ENCODE results near the gene GNAL. TPM values are rescaled to one million over a fixed set of nuclear protein-coding genes. Genes with fewer than 3 reads are reported as not detected.

The GNAL gene
- total RNA-seq, 2 donors from 2014 or later, result 0.55 to 1.6 TPM

DNA sequence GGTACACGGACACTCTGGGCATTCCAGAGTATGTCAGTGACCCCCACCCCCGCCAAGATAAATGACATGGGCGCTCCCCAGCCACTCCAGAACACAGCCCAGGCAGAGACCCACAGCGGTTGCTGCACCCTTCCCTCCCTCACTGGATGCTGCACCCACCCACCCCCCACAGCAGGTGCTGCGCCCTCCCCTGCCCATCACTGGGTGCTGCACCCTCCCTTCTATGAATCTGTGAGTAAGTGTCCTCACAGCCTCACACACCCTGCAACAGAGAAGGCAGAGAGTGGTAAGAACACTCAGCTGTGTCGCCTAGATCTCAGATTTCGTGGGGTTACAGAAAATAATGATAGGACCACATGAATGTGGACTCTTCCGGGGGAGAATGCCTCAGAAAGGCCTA is 185.6 kb downstream of the GNAL start:
- ATAC-seq (replicated peaks in 1 of 2), result no peak
- H3K4me1 Mint-ChIP-seq (ENCODE audit: low read depth), result no peaks in the 10 kb centered on the region
- no peak for DNase-seq
- H3K4me3 Mint-ChIP-seq, result no peak overlapping the region
- H3K27ac Mint-ChIP-seq, result no peak overlapping the region
- peaks cover 4% of the 10 kb centered on the region for H3K27me3 Mint-ChIP-seq (ENCODE audit: low read depth)
- peaks cover 0 to 4% of the 10 kb centered on the region in 2 donors for H3K36me3 Mint-ChIP-seq (ENCODE audit: insufficient read depth in 2 of 2)
- peaks cover 0 to 2% of the 10 kb centered on the region in 2 donors for H3K9me3 Mint-ChIP-seq

DNA sequence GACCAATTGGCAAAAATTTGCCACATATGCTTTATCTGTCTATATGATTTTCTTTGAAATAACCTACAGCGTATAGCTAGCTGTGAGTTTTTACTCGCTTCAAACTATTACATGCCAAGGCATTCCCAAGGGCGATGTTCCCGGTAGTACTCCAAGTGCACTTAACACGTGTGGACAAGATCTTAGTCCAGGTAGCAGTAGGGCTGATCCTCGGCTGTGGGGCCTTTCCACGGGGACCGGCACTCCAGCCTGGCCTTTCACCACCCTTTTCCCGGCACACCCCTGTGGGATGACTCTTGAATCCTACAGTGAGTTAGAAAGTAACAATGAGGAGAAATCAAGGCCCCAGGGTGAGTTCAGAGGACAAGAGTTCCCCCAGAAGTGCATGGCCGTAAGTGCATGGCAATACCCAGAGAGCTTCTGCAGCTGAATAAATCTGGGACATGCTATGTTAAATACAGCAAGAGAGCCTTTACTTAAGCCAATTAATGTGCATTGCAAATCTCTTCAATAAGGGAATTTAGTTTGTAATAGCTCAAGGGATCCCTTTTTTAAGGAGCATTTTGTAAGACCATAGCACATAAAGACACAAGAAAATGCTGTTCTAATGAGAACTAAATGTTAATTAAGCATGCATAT is 188.6 kb downstream of the GNAL start:
- no peak overlapping the region for H3K27ac Mint-ChIP-seq
- H3K27me3 Mint-ChIP-seq (ENCODE audit: low read depth), result no peaks in the 10 kb centered on the region
- no peak overlapping the region for H3K4me3 Mint-ChIP-seq
- DNase-seq (no peak), ATAC-seq (replicated peaks in 1 of 2) (no peak)
- peaks cover 0 to 4% of the 10 kb centered on the region in 2 donors for H3K36me3 Mint-ChIP-seq (ENCODE audit: insufficient read depth in 2 of 2)
- no peaks in the 10 kb centered on the region for H3K4me1 Mint-ChIP-seq (ENCODE audit: low read depth)
- H3K9me3 Mint-ChIP-seq, result peaks cover 0 to 2% of the 10 kb centered on the region in 2 donors

DNA sequence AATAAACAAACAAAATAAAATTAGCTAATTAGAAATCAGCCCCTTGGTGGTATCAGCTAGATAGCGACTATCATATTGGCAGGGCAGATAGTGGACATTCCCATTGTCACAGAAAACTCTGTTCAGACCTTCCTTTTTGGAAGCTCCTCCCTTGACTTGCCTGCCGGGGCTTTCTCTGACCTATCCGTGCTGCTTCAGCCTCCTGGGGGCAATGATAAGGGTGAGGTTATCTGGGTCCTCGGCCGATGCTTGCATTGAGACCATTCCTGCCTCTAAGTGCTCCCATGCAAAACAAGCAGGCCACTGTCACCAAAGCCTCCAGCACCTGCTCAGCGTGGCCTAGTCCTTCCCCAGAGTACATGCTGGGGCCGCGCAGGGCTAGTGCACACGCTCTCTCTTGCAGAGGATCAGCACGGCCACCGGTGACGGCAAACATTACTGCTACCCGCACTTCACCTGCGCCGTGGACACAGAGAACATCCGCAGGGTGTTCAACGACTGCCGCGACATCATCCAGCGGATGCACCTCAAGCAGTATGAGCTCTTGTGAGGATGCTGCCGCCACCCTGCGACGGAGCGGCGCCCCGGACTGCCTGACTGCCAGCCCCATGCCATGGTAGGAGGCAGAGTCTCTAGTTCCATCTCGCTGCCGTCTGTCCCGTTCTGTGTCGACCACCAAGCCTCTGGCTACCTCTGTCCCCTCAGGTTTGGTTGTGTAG is 191.7 kb downstream of the GNAL start:
- Mint-ChIP-seq H3K27ac (no peak overlapping the region), H3K27me3 (ENCODE audit: low read depth) (no peaks in the 10 kb centered on the region), H3K4me3 (no peak overlapping the region), H3K36me3 (ENCODE audit: insufficient read depth in 2 of 2) (peaks cover 2 to 10% of the 10 kb centered on the region in 2 donors), H3K9me3 (peaks cover 0 to 2% of the 10 kb centered on the region in 2 donors), H3K4me1 (ENCODE audit: low read depth) (no peaks in the 10 kb centered on the region)
- ATAC-seq (replicated peaks in 1 of 2) (no peak), DNase-seq (no peak)

DNA sequence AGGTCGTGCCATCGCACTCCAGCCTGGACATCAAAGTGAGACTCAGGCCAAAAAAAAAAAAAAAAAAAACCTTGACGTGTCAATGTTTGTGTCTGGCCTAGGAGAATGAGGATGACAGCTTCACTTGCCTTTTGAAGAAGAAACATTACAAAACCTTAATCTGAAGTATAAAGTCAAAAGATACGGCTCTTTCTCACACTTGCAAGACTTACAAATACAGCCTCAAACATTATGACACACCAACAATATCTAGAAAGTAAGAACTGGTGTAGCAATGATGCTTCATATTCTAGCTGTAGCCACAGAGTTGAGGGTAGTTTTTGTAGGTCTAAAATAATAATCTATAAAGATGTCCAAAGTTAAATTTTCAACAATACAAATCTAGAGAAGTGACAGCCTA is 193.6 kb downstream of the GNAL start:
- no peak for DNase-seq
- H3K27me3 Mint-ChIP-seq (ENCODE audit: low read depth), result no peaks in the 10 kb centered on the region
- H3K9me3 Mint-ChIP-seq, result no peaks in the 10 kb centered on the region
- no peak overlapping the region for H3K4me3 Mint-ChIP-seq
- no peak overlapping the region for H3K27ac Mint-ChIP-seq
- peaks cover 0 to 12% of the 10 kb centered on the region in 2 donors for H3K36me3 Mint-ChIP-seq (ENCODE audit: insufficient read depth in 2 of 2)
- H3K4me1 Mint-ChIP-seq (ENCODE audit: low read depth), result peaks cover 7% of the 10 kb centered on the region
- ATAC-seq (replicated peaks in 1 of 2), result no peak

DNA sequence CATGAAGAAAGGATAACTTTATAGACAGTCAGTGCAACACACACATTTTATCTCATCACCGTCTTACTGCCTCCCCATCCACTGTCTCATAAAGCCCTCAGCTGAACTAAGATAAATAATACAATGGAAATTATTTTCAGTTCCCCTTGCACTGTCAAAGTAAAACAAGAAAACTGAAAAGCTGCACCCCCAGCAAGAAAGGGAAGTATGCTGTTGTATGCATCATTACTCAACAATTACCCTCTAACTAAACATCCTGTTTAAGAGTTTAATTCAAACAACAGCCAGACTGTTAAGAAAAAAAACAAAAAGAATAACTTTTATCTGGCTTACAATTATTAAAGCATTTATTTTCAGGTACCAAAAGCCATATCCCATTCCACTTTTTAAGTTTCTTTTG is 194.1 kb downstream of the GNAL start:
- Mint-ChIP-seq H3K4me1 (ENCODE audit: low read depth) (peaks cover 12% of the 10 kb centered on the region), H3K4me3 (no peak overlapping the region), H3K36me3 (ENCODE audit: insufficient read depth in 2 of 2) (peaks cover 0 to 13% of the 10 kb centered on the region in 2 donors), H3K9me3 (no peaks in the 10 kb centered on the region), H3K27me3 (ENCODE audit: low read depth) (no peaks in the 10 kb centered on the region), H3K27ac (peak overlapping the region; percentile 23)
- ATAC-seq (replicated peaks in 1 of 2) (no peak), DNase-seq (no peak)

DNA sequence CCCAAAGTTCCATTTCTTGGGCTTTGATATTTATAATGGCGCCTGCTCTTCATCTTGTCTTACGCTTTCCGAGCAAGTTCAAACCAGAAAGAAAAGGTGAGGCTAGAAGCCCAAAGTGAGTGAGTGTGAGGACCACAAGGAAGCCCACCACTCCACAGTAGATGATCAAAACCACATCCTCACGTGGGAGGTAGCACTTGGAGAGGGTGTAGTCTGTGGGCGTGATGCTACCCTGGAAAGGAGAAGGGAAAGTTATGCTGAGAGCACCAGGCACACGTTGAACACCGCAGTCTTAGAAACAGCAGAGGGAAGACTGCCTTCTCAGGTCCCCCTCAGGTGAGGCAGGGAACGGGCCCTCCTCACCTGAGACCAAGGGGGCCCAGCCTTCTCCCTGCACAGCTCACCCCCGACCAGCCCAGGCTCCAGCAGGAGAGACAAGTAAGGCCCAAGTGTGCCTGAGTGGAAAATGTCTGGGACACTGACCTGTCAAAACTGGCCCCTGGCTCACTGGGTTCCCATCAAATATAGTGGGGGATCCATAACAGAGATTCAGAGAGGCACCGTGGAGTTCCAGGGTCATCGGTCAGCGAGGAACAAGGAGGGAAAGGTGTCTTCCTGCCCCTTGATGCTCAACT is 195.4 kb downstream of the GNAL start:
- no peak for DNase-seq
- Mint-ChIP-seq H3K36me3 (ENCODE audit: insufficient read depth in 2 of 2) (peaks cover 0 to 16% of the 10 kb centered on the region in 2 donors), H3K9me3 (no peaks in the 10 kb centered on the region), H3K27me3 (ENCODE audit: low read depth) (no peaks in the 10 kb centered on the region), H3K4me1 (ENCODE audit: low read depth) (peaks cover 13% of the 10 kb centered on the region), H3K4me3 (no peak overlapping the region), H3K27ac (no peak overlapping the region)
- ATAC-seq (replicated peaks in 1 of 2), result no peak

DNA sequence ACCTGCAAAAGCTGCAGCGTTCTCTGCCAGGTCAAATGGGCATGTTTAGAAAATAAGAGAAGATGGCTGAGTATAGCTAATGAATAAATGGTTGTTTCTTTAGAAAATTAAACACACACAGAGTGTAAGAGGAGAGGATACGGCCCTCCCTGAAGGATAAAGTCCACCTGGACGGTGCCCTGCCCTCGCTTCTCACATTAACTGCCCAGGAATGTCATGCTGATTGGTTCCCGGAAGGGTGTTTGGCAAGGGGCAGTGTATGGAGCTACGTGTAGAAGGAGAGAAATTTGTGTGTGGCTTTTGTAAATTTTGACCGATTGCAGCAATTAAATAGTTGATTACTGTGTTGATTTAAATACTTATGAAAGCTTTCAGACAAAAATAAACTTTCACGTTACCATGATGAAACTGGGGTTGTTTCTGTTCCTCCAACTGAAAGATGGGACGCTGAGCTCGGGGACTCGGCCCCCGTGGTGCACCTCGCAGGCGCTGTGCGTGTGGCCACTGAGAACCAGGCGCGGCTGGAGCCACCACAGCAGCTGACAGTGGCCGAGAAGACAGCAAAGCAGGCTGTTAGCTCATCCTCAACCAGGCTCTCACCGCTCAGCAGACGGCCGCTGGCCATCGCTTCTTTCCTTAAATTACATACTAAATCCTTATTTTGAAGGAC is 196.3 kb downstream of the GNAL start:
- Mint-ChIP-seq H3K4me1 (ENCODE audit: low read depth) (peaks cover 13% of the 10 kb centered on the region), H3K36me3 (ENCODE audit: insufficient read depth in 2 of 2) (peaks cover 0 to 21% of the 10 kb centered on the region in 2 donors), H3K4me3 (no peak overlapping the region), H3K27me3 (ENCODE audit: low read depth) (no peaks in the 10 kb centered on the region), H3K9me3 (no peaks in the 10 kb centered on the region), H3K27ac (no peak overlapping the region)
- ATAC-seq (replicated peaks in 1 of 2) (no peak), DNase-seq (no peak)

DNA sequence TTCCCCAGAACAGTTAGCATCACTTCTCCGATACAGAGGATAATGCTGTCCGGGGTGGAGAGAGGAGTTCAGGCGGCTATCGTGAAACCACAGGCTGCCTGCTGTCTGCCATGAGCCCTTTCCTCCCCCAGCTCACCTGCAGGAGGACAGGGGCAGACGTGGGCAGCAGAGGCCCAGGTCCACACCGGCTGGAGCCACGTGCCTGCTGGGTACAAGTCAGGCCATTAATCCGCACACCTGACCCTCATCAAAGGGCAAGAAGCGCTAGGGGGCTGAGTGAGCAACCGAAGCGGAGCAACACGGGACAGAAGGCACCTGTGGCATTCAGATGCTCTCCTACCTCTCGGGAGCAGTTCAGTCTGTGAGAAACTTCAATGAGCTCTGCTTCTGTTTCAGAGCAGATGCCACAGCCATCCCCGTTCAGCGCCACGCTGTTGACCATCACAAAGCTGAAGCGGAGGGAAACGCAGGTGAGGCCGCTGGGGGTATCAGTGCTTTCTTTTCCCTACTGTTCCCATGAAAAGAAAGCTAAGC is 197.6 kb downstream of the GNAL start:
- Mint-ChIP-seq H3K4me1 (ENCODE audit: low read depth) (peaks cover 13% of the 10 kb centered on the region), H3K27me3 (ENCODE audit: low read depth) (no peaks in the 10 kb centered on the region), H3K4me3 (no peak overlapping the region), H3K36me3 (ENCODE audit: insufficient read depth in 2 of 2) (peaks cover 2 to 24% of the 10 kb centered on the region in 2 donors), H3K9me3 (no peaks in the 10 kb centered on the region), H3K27ac (no peak overlapping the region)
- no peak for ATAC-seq (replicated peaks in 1 of 2)
- DNase-seq, result no peak

DNA sequence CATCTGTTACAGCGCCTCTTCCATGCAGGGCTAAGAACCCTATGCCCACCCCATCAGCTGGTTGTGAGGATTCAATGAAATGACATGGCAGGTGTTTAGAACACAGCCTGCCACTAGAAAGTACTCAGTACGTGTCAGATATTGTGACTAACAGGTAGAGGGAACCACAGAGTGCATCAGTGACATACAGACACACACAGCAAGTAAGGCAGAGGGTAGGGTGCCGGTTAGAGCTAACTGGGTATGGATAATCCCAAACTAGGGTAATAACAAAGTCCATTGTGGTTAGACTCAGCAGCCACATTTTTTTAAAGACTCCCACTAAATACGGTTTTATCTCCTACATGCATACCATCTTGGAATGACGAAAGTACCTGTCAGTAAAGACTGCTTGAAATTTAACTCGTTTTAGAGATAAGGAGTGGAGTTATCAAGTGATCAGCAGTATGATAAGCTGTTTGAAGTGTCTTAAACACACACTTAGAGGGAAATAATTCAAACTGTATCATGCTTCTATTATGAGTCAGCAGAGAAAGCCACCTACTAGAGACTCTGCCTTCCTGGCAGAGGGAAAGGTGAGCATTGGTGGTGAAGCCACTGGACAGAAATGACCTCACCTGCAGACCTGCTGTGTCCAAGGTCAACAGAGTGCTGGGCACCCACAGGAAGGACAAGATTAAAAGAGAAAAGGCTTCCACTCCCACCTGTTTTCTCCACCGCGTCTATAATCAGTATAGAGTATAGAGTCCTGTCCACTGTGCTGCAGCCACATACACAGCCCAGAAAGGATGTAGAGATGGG is 198.5 kb downstream of the GNAL start:
- Mint-ChIP-seq H3K4me1 (ENCODE audit: low read depth) (peaks cover 13% of the 10 kb centered on the region), H3K9me3 (no peaks in the 10 kb centered on the region), H3K4me3 (peak overlapping the region in 1 of 2 donors; percentile 22), H3K27me3 (ENCODE audit: low read depth) (no peaks in the 10 kb centered on the region), H3K36me3 (ENCODE audit: insufficient read depth in 2 of 2) (peaks cover 2 to 24% of the 10 kb centered on the region in 2 donors), H3K27ac (peak overlapping the region; percentile 39)
- DNase-seq (peak in 1 of 2 donors; percentile 8), ATAC-seq (replicated peaks in 1 of 2) (peak; percentile 88 to 89)

DNA sequence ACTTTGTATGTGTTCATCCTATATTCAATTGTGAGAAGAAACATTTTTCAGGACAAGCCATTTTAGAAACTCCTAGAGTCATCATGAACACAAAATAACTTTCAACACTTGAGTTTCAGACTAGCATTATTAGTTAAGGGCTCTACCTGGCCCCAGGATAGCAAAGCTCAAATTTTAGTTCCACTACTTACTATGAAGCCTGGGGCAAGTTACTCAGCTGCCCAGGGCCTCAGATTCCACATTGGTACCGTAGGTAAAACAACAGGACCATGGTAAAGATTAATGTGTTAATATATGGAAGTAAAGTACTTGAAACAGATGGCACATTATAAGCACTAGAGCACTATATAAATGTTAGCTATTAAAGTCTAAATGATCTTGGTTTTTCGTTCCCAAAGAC is 199.7 kb downstream of the GNAL start:
- Mint-ChIP-seq H3K4me1 (ENCODE audit: low read depth) (peaks cover 13% of the 10 kb centered on the region), H3K27ac (no peak overlapping the region), H3K9me3 (no peaks in the 10 kb centered on the region), H3K27me3 (ENCODE audit: low read depth) (no peaks in the 10 kb centered on the region), H3K4me3 (no peak overlapping the region), H3K36me3 (ENCODE audit: insufficient read depth in 2 of 2) (peaks cover 2 to 26% of the 10 kb centered on the region in 2 donors)
- ATAC-seq (replicated peaks in 1 of 2) (no peak), DNase-seq (no peak)

DNA sequence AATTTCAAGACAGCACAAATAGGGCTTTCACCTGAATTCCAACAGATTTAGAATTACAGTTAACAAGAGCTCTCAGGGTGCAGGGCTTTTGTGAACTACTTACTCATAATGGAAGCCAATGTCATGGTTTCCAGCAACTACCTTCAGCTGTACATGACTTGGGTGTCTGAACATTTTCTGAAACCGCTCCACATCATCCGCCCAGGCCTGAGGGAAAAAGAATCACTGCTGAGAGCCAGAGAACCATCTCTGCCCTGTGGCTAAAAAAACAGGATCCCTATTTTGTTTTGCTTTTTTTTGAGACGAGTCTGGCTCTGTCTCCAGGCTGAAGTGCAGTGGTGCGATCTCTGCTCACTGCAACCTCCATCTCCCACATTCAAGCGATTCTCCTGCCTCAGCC is 200.2 kb downstream of the GNAL start:
- DNase-seq, result no peak
- ATAC-seq (replicated peaks in 1 of 2), result no peak
- Mint-ChIP-seq H3K36me3 (ENCODE audit: insufficient read depth in 2 of 2) (peaks cover 2 to 25% of the 10 kb centered on the region in 2 donors), H3K4me1 (ENCODE audit: low read depth) (peaks cover 13% of the 10 kb centered on the region), H3K9me3 (no peaks in the 10 kb centered on the region), H3K27ac (no peak overlapping the region), H3K27me3 (ENCODE audit: low read depth) (no peaks in the 10 kb centered on the region), H3K4me3 (no peak overlapping the region)

DNA sequence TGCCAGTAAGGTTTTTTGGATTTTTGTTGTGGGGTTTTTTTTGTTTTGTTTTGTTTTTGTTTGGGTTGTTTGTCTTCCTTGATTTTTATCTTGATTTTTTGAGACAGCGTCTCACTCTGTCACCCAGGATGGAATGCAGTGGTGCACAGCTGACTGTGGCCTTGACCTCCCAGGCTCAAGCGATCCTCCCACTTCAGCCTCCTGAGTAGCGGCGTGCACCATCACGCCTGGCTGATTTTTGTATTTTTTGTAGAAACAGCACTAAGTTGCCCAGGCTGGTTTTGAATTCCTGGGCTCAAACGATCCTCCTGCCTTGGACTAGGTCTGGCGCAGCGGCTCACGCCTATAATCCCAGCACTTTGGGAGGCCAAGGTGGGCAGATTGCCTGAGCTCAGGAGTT is 202.7 kb downstream of the GNAL start:
- ATAC-seq (replicated peaks in 1 of 2), result no peak
- Mint-ChIP-seq H3K27ac (no peak overlapping the region), H3K9me3 (no peaks in the 10 kb centered on the region), H3K27me3 (ENCODE audit: low read depth) (no peaks in the 10 kb centered on the region), H3K36me3 (ENCODE audit: insufficient read depth in 2 of 2) (peaks cover 2 to 18% of the 10 kb centered on the region in 2 donors), H3K4me3 (no peak overlapping the region), H3K4me1 (ENCODE audit: low read depth) (peaks cover 13% of the 10 kb centered on the region)
- DNase-seq, result no peak

All from activated T-cell treated with anti-CD3 and anti-CD28 coated beads, Interleukin-2, amount 50 U/mL, for 72 hours (primary cell).